ENCODE results near the gene MICU1.

DNA sequence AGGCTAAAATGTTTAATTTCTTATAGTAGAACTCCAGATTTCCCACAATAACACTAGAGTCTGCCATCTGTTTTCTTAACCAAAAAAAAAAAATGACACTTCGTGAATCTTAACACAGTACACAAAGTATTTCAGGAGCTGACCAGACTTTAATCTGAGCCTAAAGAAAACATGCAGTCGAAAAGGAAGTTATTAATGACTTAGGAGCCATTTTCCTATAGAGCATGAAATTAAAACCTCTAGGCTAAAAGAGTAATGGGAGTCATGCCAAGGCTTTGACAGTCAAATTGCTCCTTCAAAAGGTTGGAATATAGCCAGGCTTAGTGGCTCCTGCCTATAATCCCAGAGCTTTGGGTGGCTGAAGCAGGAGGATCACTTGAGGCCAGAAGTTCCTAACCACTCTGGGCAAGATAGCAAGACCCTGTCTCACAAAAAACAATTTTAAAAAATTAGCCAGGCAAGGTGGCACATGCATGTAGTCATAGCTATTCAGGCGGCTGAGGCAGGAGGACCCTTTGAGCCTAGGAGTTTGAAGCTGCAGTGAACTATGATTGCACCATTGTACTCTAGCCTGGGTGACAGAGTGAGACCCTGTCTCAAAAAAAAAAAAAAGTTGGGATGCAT, 13.6 kb downstream of the MICU1 start:
- TF ChIP-seq TEAD4 (IDR thresholded peaks at IDR 0.05) (no peak), NFIC (IDR thresholded peaks at IDR 0.05) (peak; percentile 85), RAD21 (IDR thresholded peaks at IDR 0.05; ENCODE audit: low read depth) (no peak), EP300 (IDR thresholded peaks at IDR 0.05; ENCODE audit: borderline replicate concordance) (no peak), TAF1 (IDR thresholded peaks at IDR 0.05; ENCODE audit: low read depth) (no peak), CEBPB (IDR thresholded peaks at IDR 0.05) (no peak), YY1 (IDR thresholded peaks at IDR 0.05; ENCODE audit: low read depth) (no peak; the same call in 1 of the 2 replicates)
- TF ChIP-seq, protein P1, sequence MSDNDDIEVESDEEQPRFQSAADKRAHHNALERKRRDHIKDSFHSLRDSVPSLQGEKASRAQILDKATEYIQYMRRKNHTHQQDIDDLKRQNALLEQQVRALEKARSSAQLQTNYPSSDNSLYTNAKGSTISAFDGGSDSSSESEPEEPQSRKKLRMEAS (IDR thresholded peaks at IDR 0.05) = peak; percentile 22; the same call in 1 of the 2 replicates
- TF ChIP-seq, protein P2, sequence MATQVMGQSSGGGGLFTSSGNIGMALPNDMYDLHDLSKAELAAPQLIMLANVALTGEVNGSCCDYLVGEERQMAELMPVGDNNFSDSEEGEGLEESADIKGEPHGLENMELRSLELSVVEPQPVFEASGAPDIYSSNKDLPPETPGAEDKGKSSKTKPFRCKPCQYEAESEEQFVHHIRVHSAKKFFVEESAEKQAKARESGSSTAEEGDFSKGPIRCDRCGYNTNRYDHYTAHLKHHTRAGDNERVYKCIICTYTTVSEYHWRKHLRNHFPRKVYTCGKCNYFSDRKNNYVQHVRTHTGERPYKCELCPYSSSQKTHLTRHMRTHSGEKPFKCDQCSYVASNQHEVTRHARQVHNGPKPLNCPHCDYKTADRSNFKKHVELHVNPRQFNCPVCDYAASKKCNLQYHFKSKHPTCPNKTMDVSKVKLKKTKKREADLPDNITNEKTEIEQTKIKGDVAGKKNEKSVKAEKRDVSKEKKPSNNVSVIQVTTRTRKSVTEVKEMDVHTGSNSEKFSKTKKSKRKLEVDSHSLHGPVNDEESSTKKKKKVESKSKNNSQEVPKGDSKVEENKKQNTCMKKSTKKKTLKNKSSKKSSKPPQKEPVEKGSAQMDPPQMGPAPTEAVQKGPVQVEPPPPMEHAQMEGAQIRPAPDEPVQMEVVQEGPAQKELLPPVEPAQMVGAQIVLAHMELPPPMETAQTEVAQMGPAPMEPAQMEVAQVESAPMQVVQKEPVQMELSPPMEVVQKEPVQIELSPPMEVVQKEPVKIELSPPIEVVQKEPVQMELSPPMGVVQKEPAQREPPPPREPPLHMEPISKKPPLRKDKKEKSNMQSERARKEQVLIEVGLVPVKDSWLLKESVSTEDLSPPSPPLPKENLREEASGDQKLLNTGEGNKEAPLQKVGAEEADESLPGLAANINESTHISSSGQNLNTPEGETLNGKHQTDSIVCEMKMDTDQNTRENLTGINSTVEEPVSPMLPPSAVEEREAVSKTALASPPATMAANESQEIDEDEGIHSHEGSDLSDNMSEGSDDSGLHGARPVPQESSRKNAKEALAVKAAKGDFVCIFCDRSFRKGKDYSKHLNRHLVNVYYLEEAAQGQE (IDR thresholded peaks at IDR 0.05; ENCODE audit: low read depth) = no peak
- TF ChIP-seq, protein P3, sequence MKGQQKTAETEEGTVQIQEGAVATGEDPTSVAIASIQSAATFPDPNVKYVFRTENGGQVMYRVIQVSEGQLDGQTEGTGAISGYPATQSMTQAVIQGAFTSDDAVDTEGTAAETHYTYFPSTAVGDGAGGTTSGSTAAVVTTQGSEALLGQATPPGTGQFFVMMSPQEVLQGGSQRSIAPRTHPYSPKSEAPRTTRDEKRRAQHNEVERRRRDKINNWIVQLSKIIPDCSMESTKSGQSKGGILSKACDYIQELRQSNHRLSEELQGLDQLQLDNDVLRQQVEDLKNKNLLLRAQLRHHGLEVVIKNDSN (IDR thresholded peaks at IDR 0.05) = no peak

Measured in Ishikawa (cell line).